ENCODE results near the gene DOK6.

The DOK6 gene

DNA sequence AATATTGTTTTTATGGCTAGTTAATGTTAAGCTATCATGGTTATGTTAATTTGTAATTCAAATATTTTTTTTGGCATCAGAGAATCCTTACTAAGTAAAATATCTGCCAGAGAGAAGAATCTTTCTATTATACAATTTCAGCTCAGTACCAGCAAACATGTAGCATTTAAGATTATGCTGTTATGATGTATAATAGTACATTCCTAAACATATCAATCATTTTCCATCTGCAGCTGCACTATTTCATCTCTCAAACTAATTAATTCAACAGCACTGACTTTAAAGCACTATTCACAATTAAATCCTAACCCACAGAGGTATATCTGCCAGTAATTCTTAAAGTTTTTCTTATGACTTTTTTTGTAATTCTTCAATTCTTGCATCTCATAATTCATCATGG lies 296.4 kb downstream of the DOK6 start:
- DNase-seq, result no peak

DNA sequence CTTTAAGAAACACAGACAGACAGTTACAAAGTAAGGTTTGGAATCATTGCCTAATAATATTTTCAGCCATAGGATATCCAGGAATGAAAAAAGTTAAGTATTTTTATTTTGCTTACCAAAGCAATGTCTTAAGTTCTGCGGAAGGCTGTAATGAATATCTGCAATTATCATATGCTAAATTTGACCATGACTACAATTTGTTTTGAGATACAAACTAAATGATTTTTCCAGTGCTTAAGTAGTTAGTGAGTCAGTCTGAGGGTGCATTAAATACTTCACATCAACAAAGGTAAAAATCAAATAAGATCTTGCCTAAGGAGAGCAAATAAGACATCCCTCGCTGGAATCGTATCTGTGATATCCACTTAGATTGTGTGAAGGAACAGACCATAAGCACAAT lies 297.0 kb downstream of the DOK6 start:
- DNase-seq, result no peak

DNA sequence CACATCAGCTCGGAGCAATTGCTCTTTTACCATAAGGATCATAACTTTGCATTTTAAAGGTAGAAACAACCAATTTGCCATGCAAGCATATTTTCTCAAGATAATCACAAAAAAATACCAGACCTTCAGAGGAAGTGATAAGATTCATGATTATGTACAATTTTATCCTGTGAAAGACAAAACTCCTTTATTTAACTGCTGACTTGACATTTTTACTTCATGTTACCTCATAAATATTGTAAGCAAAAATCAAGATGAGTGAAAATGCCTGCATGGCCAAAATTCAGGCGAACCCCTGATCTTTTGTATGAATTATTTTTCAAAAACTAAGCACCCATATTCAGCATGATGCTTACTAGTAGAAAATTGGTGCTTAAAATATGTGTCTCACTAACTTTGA lies 300.6 kb downstream of the DOK6 start:
- no peak for DNase-seq

DNA sequence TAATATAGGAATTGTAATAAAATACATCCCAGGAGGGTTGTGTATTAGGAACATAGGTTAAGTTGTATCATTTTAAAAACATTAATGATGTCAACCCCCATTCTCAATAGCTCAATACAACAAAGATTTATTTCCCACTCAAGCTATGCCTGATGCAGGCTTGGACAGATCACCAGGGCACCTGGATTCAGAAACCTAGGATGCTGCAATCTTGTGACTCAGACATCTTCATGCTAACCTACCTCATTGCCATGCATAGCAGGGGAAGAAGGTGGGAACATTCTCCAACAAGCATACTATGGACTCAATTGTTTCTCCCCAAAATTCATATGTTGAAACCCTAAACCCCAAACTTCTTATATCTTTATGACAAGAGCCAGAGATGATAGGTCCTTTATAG lies 302.8 kb downstream of the DOK6 start:
- no peak for DNase-seq

DNA sequence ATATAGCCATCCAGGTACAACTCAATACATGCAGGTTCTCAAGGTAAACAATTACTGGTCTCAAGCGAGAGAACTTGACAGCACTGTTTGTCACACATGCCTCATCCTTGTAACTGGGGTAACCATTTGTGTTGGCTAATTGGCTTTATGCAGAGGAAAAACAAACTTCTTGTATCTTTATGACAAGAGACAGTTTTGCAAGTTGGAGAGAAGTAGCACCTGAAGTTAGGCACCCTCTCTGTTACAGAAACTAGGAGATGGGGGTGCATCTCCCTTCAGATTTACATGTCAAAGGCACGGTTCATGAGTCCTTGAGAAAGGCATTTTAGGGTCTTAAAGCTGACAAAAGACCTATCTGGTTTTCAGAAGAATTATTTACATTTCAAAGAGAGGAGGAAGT lies 305.3 kb downstream of the DOK6 start:
- DNase-seq, result no peak

DNA sequence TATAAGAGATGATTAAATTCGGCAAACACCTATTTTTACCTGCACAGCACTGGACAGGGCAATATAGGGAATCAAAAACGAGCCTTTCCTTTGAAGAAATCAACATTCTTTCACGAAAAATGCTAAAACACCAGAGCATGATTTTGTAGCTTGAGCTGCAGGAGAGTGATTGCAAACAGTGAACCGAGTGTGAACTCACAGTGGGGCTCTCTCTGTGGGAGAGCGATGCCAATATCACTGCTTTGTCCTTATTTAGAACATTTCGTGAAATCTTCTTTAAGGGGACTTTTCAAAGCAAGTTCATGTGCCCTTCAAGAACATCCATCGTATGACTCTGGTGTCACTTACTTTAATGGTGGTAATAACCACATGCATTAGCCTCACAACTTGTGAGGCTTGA lies 308.2 kb downstream of the DOK6 start:
- DNase-seq, result no peak

DNA sequence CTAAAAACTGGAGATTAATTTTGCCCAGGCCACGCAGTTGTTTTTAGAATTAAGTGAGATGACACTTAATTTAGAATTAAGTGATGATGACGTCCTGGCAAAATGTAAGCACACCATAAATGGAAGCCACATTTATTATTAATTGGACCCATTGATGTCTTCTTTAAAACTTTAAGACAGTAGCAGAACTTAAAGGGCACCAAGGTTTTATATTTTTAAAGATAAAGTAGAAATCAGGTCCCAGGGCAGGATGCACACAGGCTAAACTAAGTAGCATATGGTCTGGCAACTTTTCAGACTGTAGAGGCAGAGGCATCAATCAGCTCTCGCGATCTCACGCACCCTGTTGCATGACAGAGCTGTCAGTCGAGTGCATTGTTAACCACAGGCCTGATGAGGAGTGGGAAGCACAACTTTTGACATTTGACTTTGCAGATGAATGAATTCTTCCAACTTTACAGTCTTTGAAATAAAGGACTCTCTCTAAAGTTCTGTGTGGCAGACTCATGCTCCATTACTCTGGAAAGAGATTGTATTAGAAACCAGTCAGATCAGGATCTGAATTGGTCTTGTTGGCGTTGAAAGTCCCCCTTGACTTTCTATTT lies 314.6 kb downstream of the DOK6 start:
- no peak for DNase-seq

DNA sequence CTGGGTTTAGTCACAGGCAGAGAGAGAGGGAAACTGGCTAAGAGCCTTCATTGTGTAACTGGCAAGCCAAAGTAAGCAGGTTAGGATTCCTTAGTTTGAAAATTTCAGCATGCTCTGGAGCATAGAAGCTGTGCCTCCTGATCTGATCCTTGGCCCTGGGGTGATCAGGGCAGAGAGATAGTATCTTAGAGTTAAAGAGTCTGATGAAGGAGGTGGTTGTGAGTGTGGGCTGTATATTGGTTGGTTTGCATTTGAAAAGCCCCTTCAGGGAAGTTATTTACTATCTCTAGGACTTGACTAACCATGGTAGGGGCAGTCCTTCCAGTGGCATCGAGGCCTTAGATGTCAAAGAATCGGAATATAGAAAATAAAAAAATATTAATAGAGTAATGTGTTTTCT lies 316.9 kb downstream of the DOK6 start:
- no peak for DNase-seq

DNA sequence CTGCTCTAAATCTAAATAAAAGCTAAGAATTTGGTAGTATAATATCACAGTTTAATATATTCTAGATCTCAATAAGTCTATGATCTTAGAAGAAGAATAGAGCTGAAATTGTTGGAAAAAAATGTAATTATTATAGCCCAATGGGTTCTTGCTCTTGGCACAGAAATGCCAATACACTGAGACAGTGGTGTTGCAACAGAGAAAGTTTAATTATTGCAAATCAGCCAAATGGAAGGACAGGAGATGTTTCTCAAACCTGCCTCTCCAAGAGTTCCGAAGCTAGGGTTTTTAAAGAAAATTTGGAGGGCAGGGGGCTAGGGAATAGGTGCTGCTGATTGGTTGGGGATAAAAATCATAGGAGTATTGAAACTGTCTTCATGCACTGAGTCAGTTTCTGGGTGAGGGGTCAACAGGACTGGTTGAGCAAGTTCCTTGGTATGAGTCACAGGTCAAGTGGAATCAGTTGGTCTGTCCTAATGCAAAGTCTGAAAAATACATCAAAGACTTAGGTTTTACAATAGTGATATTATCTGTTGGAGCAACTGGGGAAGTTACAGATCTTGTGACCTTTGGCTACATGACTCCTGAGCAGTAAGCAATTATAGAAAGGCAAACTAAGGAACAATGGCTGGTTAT lies 318.3 kb downstream of the DOK6 start:
- DNase-seq, result no peak

DNA sequence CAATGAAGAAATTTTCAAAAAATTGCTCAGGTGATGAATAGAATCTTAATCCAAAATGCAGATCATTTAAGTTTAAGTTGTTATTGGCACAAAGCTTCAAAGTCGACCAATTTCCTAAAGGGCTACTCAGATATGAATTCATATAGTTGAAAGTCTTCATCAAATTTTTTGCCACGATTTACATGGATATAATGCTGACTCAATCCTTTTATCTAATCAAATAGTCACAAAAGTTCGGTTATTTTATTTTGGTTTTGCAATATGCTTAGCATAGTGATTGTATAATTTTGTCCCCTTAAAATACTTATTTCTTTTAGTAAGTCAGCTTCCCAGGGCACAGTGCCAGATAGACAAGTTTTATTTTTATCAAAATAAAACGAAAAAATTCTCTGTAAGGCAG lies 319.7 kb downstream of the DOK6 start:
- no peak for DNase-seq

DNA sequence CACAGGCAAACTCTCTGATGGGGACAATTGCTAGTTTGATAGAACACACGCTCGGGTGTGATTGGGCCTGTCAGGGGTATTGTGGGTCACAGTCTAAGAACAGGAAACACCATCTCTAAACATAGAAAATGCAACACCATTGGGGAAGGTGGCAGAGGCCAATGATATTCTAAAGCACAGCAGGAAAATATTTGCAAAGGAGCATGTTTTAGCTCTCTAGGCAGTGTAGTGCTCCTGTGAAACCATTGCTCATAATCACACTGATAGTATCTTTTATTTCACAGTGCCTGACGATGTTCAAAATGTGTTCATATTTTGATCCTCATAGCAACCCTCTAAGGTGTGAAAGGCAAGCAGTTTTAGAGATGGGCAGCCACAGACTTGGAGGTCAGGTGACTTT lies 322.7 kb downstream of the DOK6 start:
- DNase-seq, result no peak

DNA sequence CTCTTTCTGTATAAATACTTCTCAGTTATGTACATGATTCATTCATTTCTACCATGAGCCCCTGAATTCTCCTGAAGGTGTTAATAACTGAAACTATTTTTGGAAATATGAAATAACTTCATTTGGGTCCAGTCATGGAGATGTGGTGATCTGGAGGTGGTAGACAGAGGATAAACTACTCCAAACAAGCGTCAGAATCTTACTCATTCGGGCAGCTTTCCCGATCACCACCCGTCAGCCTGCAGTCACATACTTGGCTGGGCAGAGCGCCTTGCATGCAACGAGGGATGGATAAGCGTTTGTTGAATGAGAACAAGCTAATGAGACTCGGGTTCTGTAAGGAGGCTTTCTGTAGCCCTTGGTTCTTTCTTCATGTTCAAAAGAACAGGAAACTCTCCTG lies 324.3 kb downstream of the DOK6 start:
- no peak for DNase-seq

DNA sequence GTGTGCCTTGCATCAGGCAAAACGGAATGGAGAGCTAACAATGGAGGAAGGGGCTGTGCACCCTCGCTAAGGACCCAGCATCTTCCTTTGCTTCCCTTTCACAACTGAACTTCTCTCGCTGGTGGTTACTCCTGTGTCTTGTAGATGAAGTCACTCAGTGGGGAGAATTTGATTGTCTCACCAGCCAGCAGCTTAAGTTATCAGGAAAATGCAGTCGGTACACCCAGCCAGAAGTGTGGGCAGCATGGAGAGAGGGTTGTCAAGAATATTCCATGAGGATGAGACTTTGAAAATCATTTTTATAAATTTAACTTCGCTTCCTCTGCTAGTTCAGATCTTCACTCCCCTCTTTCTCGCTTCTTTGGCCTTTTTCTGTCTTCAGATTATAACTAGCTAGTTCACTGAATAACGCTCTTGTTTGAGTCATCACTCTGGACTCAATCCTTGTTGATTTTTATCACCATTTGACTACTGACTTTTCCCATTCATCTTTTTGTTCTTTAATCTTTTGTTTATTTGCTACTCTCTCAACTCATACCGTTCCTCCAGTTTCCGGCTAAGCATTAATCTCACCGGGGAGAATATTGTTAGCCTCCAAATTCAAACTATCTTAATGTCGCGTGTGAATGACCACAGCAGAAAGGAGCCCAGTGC lies 325.3 kb downstream of the DOK6 start:
- no peak for DNase-seq

DNA sequence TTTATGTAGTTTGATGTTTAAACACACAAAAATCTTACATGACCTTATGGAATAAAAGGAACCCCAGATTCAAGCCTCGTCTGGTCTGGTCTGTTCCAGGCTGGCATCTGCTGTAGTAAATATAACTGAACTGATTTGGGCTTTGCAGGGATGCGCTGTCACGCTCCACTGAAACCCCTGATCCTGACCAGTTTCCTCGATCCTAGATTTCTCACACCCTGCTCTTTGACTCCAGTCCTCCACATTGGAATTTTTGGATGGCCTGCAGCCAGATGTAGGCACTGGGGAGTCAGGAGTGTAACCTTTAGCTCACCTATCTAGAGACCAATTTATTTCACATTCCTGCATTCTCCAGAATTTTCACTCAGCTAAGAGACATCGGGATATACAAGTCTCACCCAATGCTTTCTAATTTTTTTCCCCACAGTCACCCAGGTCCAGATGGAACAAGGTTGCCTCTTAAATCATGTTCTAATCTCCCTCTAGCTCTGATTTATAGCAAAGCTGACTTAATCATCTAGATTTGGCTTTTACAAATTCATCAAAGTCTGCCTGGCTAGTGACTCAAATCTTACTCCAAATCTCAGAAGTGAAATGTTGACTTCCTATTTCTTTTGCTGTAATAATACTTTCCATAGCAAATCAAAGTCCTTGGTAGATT lies 327.4 kb downstream of the DOK6 start:
- no peak for DNase-seq

DNA sequence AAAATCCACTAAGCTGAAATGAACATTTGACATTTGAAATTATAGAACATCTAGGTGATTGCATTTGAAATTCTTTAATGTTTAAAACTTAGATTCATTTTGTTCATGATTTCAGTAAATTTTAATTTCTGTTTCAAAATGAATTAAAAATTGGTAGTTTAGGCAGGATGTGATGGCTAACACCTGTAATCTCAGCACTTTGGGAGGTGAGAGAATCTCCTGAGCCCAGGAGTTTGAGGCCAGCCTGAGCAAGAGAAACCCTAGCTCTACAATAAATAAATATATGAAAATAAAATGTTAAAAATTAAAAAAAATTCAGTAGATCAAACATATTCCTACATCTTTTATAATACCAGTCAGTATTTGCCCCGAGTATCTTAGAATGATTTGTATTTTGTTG lies 330.0 kb downstream of the DOK6 start:
- DNase-seq, result no peak

DNA sequence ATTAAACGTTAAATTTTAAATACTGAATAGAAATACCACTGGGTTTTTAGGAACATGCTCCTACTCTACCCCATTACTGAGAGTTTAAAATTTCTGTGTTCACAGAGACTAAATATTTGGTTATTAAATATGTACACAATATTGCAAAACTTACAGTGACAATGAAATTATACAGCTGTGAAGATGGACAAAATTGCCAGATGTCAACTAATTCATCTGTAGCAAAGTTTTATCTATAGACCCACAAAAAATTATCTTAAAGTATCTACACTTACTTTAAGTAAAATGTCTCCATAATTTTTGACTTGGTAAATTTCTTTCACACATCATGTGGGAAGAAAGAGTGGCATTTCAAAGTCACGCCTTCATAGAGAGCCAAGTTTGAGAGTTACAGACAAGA lies 333.8 kb downstream of the DOK6 start:
- DNase-seq, result no peak

DNA sequence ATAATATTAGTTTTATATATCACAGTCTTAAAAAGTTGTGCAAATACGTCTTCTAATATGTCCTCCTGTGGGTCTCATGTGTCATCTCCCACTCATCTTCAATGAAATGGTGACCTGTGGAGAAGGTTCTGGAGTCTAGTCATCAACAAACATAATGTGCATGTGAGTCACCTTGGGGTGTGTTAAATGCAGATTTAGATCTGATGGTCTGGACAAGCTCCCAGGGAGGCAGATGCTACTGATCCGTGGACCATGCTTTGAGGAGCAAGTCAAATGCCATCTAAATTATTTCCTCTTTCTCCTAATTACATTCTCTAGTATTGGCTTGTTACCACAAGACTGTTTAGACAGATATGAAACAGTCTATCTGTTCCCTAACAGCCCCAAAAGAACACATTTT lies 336.0 kb downstream of the DOK6 start:
- DNase-seq, result no peak

DNA sequence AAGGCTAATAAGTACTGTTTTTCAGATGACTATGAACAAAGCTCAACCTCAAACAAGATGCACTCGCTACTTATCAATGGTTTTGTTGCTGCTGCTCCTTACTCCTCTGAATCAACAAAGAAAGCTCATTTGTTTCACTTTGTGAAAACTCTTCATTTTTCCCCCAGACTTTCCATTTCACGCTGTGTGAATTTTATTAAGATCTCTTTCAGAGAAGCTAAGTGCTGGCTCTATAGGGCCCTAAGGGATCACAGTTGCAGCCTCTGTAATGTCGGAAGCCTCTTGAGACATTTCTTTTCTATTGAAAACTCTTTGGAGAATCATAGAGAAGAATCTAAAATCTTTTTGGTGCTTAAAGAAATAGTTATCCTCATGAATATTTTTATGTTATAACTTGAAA lies 337.2 kb downstream of the DOK6 start:
- DNase-seq, result no peak

DNA sequence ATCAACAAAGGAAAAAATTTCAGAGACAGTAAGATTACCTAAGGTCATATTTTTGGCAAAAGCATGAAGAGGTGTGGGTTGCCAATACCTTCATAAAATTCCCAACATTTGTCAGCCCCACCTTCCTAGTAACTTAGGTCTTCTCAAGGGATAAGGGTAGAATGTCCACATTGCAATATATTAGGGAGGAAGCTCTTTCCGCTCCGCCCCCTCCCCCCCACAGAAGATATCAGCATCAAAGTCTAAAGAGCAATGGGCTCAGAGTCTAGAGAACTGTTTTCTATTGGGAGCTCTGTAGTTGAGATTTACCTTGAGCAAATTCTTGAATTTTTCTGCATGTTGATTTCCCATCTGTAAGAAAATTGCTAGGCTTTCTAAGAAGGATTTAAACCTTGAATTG lies 346.7 kb downstream of the DOK6 start:
- DNase-seq, result no peak

DNA sequence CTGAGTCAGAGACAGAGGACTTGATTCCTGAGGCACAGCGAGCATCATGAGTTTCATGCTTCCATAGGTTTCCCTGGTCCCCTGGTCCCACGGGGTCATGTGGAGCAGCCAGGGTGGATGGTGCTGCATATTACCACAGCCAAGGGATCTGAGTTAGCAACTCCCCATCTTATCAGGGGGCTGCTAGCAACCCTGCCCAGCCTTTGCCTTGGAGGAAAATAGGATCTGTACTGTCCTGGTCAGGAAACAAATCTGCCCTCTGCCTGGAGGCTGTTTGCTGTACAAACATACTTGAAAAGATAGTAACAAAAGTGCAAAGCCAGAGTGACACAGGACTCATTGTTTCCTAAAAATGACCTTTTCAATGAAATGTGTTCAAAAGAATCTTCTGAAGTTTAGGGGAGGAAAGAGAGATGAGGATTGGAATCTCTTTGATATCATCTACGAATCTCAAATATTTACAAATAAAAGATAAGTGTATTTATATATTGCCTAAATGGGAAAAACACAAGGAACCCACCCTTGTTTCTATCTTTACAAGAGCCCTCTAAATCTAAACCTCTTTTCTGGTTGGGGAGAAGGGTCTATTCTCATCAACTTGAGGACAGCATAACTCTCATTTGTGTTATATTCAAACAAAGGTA lies 352.2 kb downstream of the DOK6 start:
- DNase-seq, result no peak

DNA sequence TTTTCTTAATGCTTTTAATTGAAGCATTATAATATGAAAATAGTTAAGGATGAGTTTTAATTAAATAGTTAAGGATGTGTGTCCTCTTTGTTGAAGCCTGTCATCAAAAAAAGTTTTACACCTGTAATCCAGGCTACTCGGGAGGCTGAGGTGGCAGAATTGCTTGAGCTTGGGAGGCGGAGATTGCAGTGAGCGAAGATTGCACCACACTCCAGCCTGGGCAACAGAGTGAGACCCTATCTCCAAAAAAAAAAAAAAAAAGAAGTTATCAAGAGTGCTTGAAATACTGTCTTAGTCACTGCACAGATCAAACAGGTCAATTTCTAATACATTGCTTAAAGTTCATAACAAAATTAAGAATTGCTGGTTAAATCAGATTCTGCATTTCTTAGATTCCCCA lies 353.4 kb downstream of the DOK6 start:
- DNase-seq, result no peak

DNA sequence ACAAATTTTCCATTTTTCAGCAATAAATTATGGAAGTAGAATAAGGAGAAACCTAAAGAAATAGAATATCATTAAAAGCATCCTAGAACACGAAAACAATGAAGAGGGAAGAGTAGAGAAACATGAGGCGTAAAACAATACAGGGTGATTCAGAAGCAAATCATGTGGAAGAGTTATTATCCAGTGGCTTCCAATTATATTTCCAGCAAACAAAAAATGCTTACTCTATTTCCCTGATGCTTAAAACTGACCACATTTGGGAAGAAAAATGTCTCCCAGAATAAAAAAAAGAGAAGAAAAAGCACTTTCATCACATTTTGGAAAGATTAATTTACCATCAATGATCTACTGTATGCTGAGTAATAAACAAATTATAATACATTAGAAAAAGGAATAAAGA lies 354.4 kb downstream of the DOK6 start:
- DNase-seq, result no peak

DNA sequence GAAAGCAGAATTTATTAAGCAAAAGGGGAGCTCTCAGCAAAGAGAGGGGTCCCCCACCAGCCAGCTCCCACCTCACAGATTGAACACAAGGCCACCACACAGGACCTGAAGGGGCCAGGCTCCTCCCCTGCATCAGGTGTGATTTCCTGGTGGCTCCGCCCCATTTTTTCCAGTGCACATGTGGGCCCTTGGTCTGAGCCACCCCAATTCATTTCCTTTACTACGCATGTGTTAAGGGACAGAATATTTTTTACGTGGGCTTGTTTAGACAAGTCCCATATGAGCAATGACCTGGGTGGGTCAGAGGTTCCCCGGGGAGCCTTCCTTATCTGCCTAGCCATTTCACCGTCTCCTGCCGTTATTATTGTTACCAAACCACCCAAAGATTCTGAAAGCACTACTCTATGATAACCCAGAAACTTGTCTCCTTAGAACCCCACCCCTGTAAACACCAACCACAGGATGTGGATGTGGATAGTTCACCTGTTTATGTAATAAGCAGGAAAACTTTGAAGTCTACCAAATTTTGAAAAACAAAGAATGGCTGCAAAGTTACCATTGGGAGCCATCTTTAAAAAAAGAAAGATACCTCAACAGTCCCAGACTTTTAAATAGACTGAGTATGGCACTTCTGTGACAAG lies 355.3 kb downstream of the DOK6 start:
- no peak for DNase-seq

Measured in activated CD8-positive, alpha-beta memory T cell treated with anti-CD3 and anti-CD28 coated beads for 24 hours (primary cell).